HCT116 (cell line): ENCODE results near the gene AUP1. TPM values are rescaled to one million over a fixed set of nuclear protein-coding genes. Genes with fewer than 3 reads are reported as not detected.

Experiments used
- ATAC-seq: fragments of 200-7000 bp; cut with Tn5 transposase; 2 replicates; pipeline ENCODE4 v1.9.1; 2020; ENCODE audit warnings: mild to moderate bottlenecking, moderate library complexity
- BruUV-seq: library from RNA; stranded (reverse); fragments of 400-500 nt; replicated peaks from 2 replicates; lab custom pipeline; 2021; lab: Mats Ljungman, UMichigan
- CTCF ChIA-PET: fragments of 300-600 bp; sonication (Branson Sonifier 250); formaldehyde crosslinking; loops from one replicate; lab custom pipeline; 2021; ENCODE audit warnings: antibody characterized with exemption; lab: Charles Lee
- POLR2A ChIA-PET: fragments of 300-600, 350-600 bp; sonication (Branson Sonifier 250); formaldehyde crosslinking; loops from one replicate; lab custom pipeline; 2021; ENCODE audit warnings: antibody characterized with exemption; lab: Charles Lee
- RAD21 ChIA-PET, 2 experiments: fragments of 300-600 bp; sonication (Branson Sonifier 250); formaldehyde crosslinking; loops; one replicate each; lab custom pipeline; 2023; ENCODE audit warnings: low total read pairs in 2 of 2; ENCODE audit not compliant: uncharacterized antibody in 2 of 2, unreplicated experiment in 2 of 2, low non-redundant PET in 1 of 2; lab: Charles Lee
- DNase-seq: peaks from one replicate; pipeline ENCODE4 v3.0.0-alpha.2; 2010; ENCODE audit warnings: low read depth, low spot score
- H2AFZ ChIP-seq: fragments of 200-600 bp; shearing (Covaris generic), sonication (generic); 2 replicates; pipeline ENCODE4 v1.6.1; 2017; ENCODE audit warnings: low read depth, mixed run types, mixed read lengths, antibody characterized with exemption, low read length; ENCODE audit not compliant: poor library complexity, severe bottlenecking
- H3K27ac ChIP-seq: 2 replicates; pipeline ENCODE4 v1.5.1; 2012; ENCODE audit warnings: low read depth, low read length
- H3K27me3 ChIP-seq: fragments of 200-600 bp; sonication (generic); 2 replicates; pipeline ENCODE4 v1.6.1; 2016; ENCODE audit warnings: mixed run types, low read length, mixed read lengths; ENCODE audit not compliant: insufficient read depth
- H3K36me3 ChIP-seq, 2 experiments: fragments of 200-500 bp in 1 of 2; fragments of 200-600 bp in 1 of 2; sonication (Bioruptor generic) in 1 of 2; sonication (generic) in 1 of 2; 2 replicates each; pipeline versions ENCODE4 v1.5.1 to v1.6.1; 2014 to 2016; ENCODE audit warnings: low read length in 2 of 2, inconsistent platforms in 1 of 2, mixed read lengths in 1 of 2, mixed run types in 1 of 2; ENCODE audit not compliant: insufficient read depth in 2 of 2, control insufficient read depth in 1 of 2
- H3K4me1 ChIP-seq, 2 experiments: fragments of 200-600 bp in 1 of 2; sonication (generic) in 1 of 2; 2 replicates each; pipeline versions ENCODE4 v1.5.1 to v1.6.1; 2012 to 2017; ENCODE audit warnings: low read length in 2 of 2, inconsistent platforms in 1 of 2, mild to moderate bottlenecking in 1 of 2, mixed read lengths in 1 of 2, mixed run types in 1 of 2, moderate library complexity in 1 of 2; ENCODE audit not compliant: insufficient read depth in 2 of 2, control insufficient read depth in 1 of 2
- H3K4me2 ChIP-seq: fragments of 200-600 bp; sonication (generic); 2 replicates; pipeline ENCODE4 v1.6.1; 2017; ENCODE audit warnings: mixed run types, low read length, mixed read lengths
- H3K4me3 ChIP-seq, 2 experiments: fragments of 200-600 bp in 1 of 2; sonication (generic) in 1 of 2; replicated peaks in 1 of 2; 2 replicates each; pipeline ENCODE4 v1.5.1; 2011 to 2016; ENCODE audit warnings: low read length in 2 of 2, control low read depth in 1 of 2, low read depth in 1 of 2, mild to moderate bottlenecking in 1 of 2, mixed read lengths in 1 of 2, mixed run types in 1 of 2
- H3K79me2 ChIP-seq: fragments of 200-600 bp; sonication (generic); 2 replicates; pipeline ENCODE4 v1.6.1; 2017; ENCODE audit warnings: mild to moderate bottlenecking, mixed run types, low read length, moderate library complexity, mixed read lengths; ENCODE audit not compliant: insufficient read depth
- H3K9ac ChIP-seq: fragments of 200-600 bp; sonication (generic); 2 replicates; pipeline ENCODE4 v1.6.1; 2016; ENCODE audit warnings: low read length, mixed read lengths
- H3K9me2 ChIP-seq: fragments of 200-600 bp; sonication (generic), shearing (Covaris generic); 2 replicates; pipeline ENCODE4 v1.6.1; 2017; ENCODE audit warnings: mixed run types, mild to moderate bottlenecking, moderate library complexity; ENCODE audit not compliant: insufficient read depth
- H3K9me3 ChIP-seq, 2 experiments: fragments of 200-500 bp in 1 of 2; fragments of 200-600 bp in 1 of 2; sonication (Bioruptor generic) in 1 of 2; sonication (generic) in 1 of 2; 2 replicates each; pipeline ENCODE4 v1.6.1; 2014 to 2017; ENCODE audit warnings: low read length in 2 of 2, mixed read lengths in 2 of 2, inconsistent platforms in 1 of 2, low read depth in 1 of 2, mild to moderate bottlenecking in 1 of 2, mixed run types in 1 of 2, moderate library complexity in 1 of 2; ENCODE audit not compliant: control insufficient read depth in 1 of 2, insufficient read depth in 1 of 2
- H4K20me1 ChIP-seq: fragments of 200-600 bp; sonication (generic), shearing (Covaris generic); 2 replicates; pipeline ENCODE4 v1.6.1; 2017; ENCODE audit warnings: mixed run types, mild to moderate bottlenecking, moderate library complexity; ENCODE audit not compliant: insufficient read depth
- ATF3 ChIP-seq: IDR thresholded peaks from 2 replicates; pipeline ENCODE4 v1.6.1; 2012
- CEBPB ChIP-seq: IDR thresholded peaks from 2 replicates; pipeline ENCODE4 v1.6.1; 2012; ENCODE audit warnings: low read depth
- EGR1 ChIP-seq: IDR thresholded peaks from 2 replicates; pipeline ENCODE4 v1.6.1; 2012; ENCODE audit warnings: low read depth
- EZH2 ChIP-seq: fragments of 200-600 bp; sonication (generic); IDR thresholded peaks from 2 replicates; pipeline ENCODE4 v1.6.1; 2017; ENCODE audit warnings: antibody characterized with exemption, mixed run types
- FOSL1 ChIP-seq: IDR thresholded peaks from 2 replicates; pipeline ENCODE4 v1.6.1; 2012; ENCODE audit warnings: low read depth
- MAX ChIP-seq: IDR thresholded peaks from 2 replicates; pipeline ENCODE4 v1.6.1; 2012
- POLR2A ChIP-seq: IDR thresholded peaks from 2 replicates; pipeline ENCODE4 v1.7.0; 2011; ENCODE audit warnings: borderline replicate concordance; ENCODE audit not compliant: insufficient read depth, insufficient read length; ENCODE audit errors: extremely low read depth
- POLR2AphosphoS5 ChIP-seq: IDR thresholded peaks from 2 replicates; pipeline ENCODE4 v1.6.1; 2011; ENCODE audit warnings: mild to moderate bottlenecking, low read depth, low read length, moderate library complexity
- RAD21 ChIP-seq: IDR thresholded peaks from 2 replicates; pipeline ENCODE4 v1.6.1; 2012; ENCODE audit warnings: low read depth, mild to moderate bottlenecking
- SIN3A ChIP-seq: IDR thresholded peaks from 2 replicates; pipeline ENCODE4 v1.6.1; 2012; ENCODE audit warnings: low read depth
- SP1 ChIP-seq: IDR thresholded peaks from 2 replicates; pipeline ENCODE4 v1.6.1; 2012; ENCODE audit warnings: low read depth
- ZFX ChIP-seq: fragments of 450-650 bp; IDR thresholded peaks from 2 replicates; pipeline ENCODE4 v1.6.1; 2017
- ZNF274 ChIP-seq: fragments of 200-500 bp; sonication (Bioruptor generic); IDR thresholded peaks from 2 replicates; pipeline ENCODE4 v1.6.1; 2014; ENCODE audit warnings: mild to moderate bottlenecking, low read depth, low read length, inconsistent platforms
- intact Hi-C: fragments of 100-400 bp; cut with micrococcal nuclease; formaldehyde crosslinking; loops from 2 replicates; pipeline ENCODE4 v1.10.0; 2022
- total RNA-seq: library from RNA; stranded (reverse); gene quantifications from one replicate; pipeline ENCODE4 v1.2.1, GENCODE V29; 2021; ENCODE audit not compliant: unreplicated experiment
- TF ChIP-seq, protein P1 (sequence below), 3 experiments: fragments of 200-600 bp in 1 of 3; sonication (generic) in 1 of 3; IDR thresholded peaks in 2 of 3; conservative IDR thresholded peaks in 1 of 3; 2 replicates each; pipeline ENCODE4 v1.5.1; 2012 to 2017; ENCODE audit warnings: low read depth in 2 of 3, low read length in 2 of 3, antibody characterized with exemption in 1 of 3, borderline replicate concordance in 1 of 3, control low read depth in 1 of 3, mild to moderate bottlenecking in 1 of 3, mixed read lengths in 1 of 3, mixed run types in 1 of 3, moderate library complexity in 1 of 3; ENCODE audit not compliant: insufficient read depth in 1 of 3

AUP1 gene
- total RNA-seq, 1 experiment from 2014 or later, result 116 TPM

DNA sequence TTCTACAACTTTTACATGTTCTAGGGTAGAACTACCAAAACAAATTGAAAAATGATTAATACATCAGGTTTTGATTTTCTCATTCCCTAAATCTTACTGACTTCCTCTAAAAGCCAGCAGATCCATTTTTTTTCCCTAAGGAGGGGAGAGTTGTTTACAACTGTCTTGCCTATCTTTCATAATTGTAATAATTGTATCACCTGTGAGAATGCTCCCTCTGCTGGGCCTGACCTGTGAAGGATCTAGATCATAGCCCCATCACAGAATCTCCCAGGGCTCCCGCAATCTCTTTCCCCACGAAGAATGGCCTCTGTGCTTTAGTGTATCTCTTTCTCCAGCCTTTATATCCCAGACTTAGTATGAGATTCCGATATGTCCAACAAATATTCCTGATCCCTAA is 15.1 kb upstream of the AUP1 start:
- intact Hi-C loops, result loop anchor here (1.0 kb wide), 1 partner anchor 61 kb away; the partner anchor contains the start of gene TTC31
- RAD21 ChIA-PET, result no interaction called here
- H3K27me3 ChIP-seq, result no peaks in the 10 kb centered on the region
- POLR2A ChIA-PET, result no interaction called here
- TF ChIP-seq RAD21, result peak; percentile 68
- TF ChIP-seq, protein P1, sequence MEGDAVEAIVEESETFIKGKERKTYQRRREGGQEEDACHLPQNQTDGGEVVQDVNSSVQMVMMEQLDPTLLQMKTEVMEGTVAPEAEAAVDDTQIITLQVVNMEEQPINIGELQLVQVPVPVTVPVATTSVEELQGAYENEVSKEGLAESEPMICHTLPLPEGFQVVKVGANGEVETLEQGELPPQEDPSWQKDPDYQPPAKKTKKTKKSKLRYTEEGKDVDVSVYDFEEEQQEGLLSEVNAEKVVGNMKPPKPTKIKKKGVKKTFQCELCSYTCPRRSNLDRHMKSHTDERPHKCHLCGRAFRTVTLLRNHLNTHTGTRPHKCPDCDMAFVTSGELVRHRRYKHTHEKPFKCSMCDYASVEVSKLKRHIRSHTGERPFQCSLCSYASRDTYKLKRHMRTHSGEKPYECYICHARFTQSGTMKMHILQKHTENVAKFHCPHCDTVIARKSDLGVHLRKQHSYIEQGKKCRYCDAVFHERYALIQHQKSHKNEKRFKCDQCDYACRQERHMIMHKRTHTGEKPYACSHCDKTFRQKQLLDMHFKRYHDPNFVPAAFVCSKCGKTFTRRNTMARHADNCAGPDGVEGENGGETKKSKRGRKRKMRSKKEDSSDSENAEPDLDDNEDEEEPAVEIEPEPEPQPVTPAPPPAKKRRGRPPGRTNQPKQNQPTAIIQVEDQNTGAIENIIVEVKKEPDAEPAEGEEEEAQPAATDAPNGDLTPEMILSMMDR (IDR thresholded peaks at IDR 0.05 in 2 of 3, conservative IDR thresholded peaks at IDR 0.05 in 1 of 3; ENCODE audit: borderline replicate concordance in 1 of 3, insufficient read depth in 1 of 3, low read depth in 2 of 3, low read length in 2 of 3), result peak in 2 of 3 experiments; percentile 49; a peak in 5 of 6 replicates
- no peak for TF ChIP-seq SP1
- no peak overlapping the region for H3K4me2 ChIP-seq
- peaks cover 4 to 16% of the 10 kb centered on the region in 2 experiments; a peak in 3 of 4 replicates for H3K4me1 ChIP-seq
- no peak overlapping the region for H3K4me3 ChIP-seq
- no peak overlapping the region for H3K27ac ChIP-seq
- BruUV-seq, result no TSS peak
- ATAC-seq (no peak), DNase-seq (no peak)
- CTCF ChIA-PET, result interaction anchor here (0.9 to 1.8 kb wide), 3 partner anchors 13 to 62 kb away, joined by 5 to 6 read pairs (median 5); partner anchors contain the start of genes AUP1, CCDC142, HTRA2 and TTC31
- peaks cover 4% of the 10 kb centered on the region; the same call in 1 of the 2 replicates for H3K79me2 ChIP-seq
- no peaks in the 10 kb centered on the region for H4K20me1 ChIP-seq
- H3K9ac ChIP-seq, result no peak overlapping the region
- no peaks in the 10 kb centered on the region for H3K9me2 ChIP-seq
- no peaks in the 10 kb centered on the region for H3K9me3 ChIP-seq
- H2AFZ ChIP-seq, result no peak overlapping the region
- H3K36me3 ChIP-seq, result no peaks in the 10 kb centered on the region

DNA sequence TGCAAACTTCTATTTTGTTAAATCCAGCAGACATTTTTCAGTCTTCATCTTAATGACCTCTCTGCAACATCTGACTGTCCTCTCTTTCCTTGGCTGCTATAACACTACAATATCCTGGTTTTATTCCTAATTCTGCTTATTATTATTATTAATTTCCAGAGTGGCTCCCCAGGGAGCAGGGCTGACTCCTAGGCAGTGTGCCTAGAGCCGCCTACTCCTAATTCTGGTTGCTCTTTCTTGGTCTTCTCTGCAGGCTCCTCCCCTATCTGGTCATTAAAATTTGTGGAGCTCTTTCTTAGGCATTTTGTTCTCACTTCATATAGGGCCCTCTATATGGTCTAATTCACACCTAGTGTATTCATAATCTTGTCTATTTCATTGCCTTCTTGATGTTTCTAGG is 13.5 kb upstream of the AUP1 start:
- CTCF ChIA-PET, result no interaction called here

More for the DNA sequence above, 13.5 kb upstream of the AUP1 start:
- Histone ChIP-seq H3K36me3 (no peaks in the 10 kb centered on the region), H3K9ac (no peak overlapping the region), H3K9me2 (no peaks in the 10 kb centered on the region), H4K20me1 (no peaks in the 10 kb centered on the region), H3K4me2 (no peak overlapping the region), H3K4me3 (no peak overlapping the region), H2AFZ (no peak overlapping the region), H3K27ac (no peak overlapping the region), H3K27me3 (no peaks in the 10 kb centered on the region), H3K79me2 (no peaks in the 10 kb centered on the region), H3K4me1 (peaks cover 0 to 1% of the 10 kb centered on the region in 2 experiments; a peak in 3 of 4 replicates), H3K9me3 (no peaks in the 10 kb centered on the region)
- ChIA-PET POLR2A (interaction anchor here (1.0 kb wide), 1 partner anchor 12 kb away, joined by 3 read pairs; no protein-coding TSS in a partner anchor), RAD21 (no interaction called here)
- TF ChIP-seq ZNF274 (no peak), ZFX (no peak), SIN3A (no peak), EGR1 (no peak), EZH2 (no peak), POLR2AphosphoS5 (no peak), CEBPB (no peak), MAX (no peak), FOSL1 (no peak), POLR2A (no peak), ATF3 (no peak)
- ATAC-seq, result no peak
- no peak for DNase-seq
- BruUV-seq, result no TSS peak
- intact Hi-C loops, result no loop called here
